K562 (cell line): ENCODE measurements around the gene EML1. TPM values are rescaled to one million over a fixed set of nuclear protein-coding genes. Genes with fewer than 3 reads are reported as not detected.

ENCODE experiments used
- ATAC-seq: fragments of 200-7000 bp; cut with Tn5 transposase; 3 replicates; pipeline ENCODE4 v1.9.1; 2020; ENCODE audit warnings: moderate library complexity
- BruUV-seq: library from RNA; stranded (reverse); fragments of 400-500 nt; replicated peaks from 2 replicates; lab custom pipeline; 2021; lab: Mats Ljungman, UMichigan
- CTCF ChIA-PET: fragments of 300-600 bp; formaldehyde crosslinking; extraction: SDS; loops from one replicate; lab custom pipeline; 2021; ENCODE audit warnings: low intra/inter-chr PET ratio; lab: Yijun Ruan, JAX
- POLR2A ChIA-PET: fragments of 300-600, 350-650 bp; sonication (Branson Sonifier 250); formaldehyde crosslinking; extraction: SDS; loops from one replicate; lab custom pipeline; 2021; ENCODE audit warnings: antibody characterized with exemption, inconsistent platforms; lab: Yijun Ruan, JAX
- DNase-seq, 4 experiments: peaks; one replicate each; pipeline versions ENCODE4 v3.0.0 to v3.0.0-alpha.2; 2011 to 2018; ENCODE audit warnings: low spot score in 3 of 4, mixed read lengths in 3 of 4; ENCODE audit errors: extremely low read depth in 1 of 4
- FAIRE-seq: peaks from 2 replicates; lab custom pipeline; 2011; peaks lifted over from hg19 to GRCh38; lab: Jason Lieb, UNC
- H2AFZ ChIP-seq: 2 replicates; pipeline ENCODE4 v1.6.0; 2011; ENCODE audit warnings: low read depth, low read length, control low read depth, inconsistent platforms
- H3K27ac ChIP-seq: fragments of 200-600 bp; 3 replicates; pipeline ENCODE4 v1.8.0; 2011; ENCODE audit warnings: low read depth, mild to moderate bottlenecking, control low read depth, inconsistent platforms, low read length, moderate library complexity, mixed read lengths; ENCODE audit errors: extremely low read depth
- H3K27me3 ChIP-seq, 2 experiments: fragments of 300-600 bp in 1 of 2; 2 replicates in 1 of 2; 3 replicates in 1 of 2; pipeline versions ENCODE4 v1.6.0 to v1.8.0; 2011; ENCODE audit warnings: inconsistent platforms in 2 of 2, low read length in 2 of 2, mild to moderate bottlenecking in 1 of 2, mixed read lengths in 1 of 2, moderate library complexity in 1 of 2; ENCODE audit not compliant: control insufficient read depth in 2 of 2, insufficient read depth in 2 of 2
- H3K36me3 ChIP-seq: fragments of 300-600 bp; 3 replicates; pipeline ENCODE4 v1.8.0; 2011; ENCODE audit warnings: mild to moderate bottlenecking, low read length, inconsistent platforms; ENCODE audit not compliant: control insufficient read depth, insufficient read depth
- H3K4me1 ChIP-seq, 2 experiments: fragments of 200-600 bp in 1 of 2; replicated peaks in 1 of 2; 2 replicates in 1 of 2; 3 replicates in 1 of 2; pipeline versions ENCODE4 v1.5.1 to v1.8.0; 2011; ENCODE audit warnings: inconsistent platforms in 2 of 2, low read length in 2 of 2, mild to moderate bottlenecking in 1 of 2, mixed read lengths in 1 of 2, moderate library complexity in 1 of 2; ENCODE audit not compliant: control insufficient read depth in 2 of 2, insufficient read depth in 2 of 2
- H3K4me2 ChIP-seq: 2 replicates; pipeline ENCODE4 v1.6.1; 2011; ENCODE audit warnings: low read length, control low read depth, inconsistent platforms, mixed read lengths; ENCODE audit not compliant: insufficient read depth
- H3K4me3 ChIP-seq: fragments of 200-600 bp; sonication (generic), shearing (Covaris generic); 2 replicates; pipeline ENCODE4 v1.5.1; 2016; ENCODE audit warnings: control low read depth, inconsistent platforms
- H3K79me2 ChIP-seq: fragments of 200-600 bp; 3 replicates; pipeline ENCODE4 v1.8.0; 2011; ENCODE audit warnings: low read length, inconsistent platforms; ENCODE audit not compliant: control insufficient read depth, insufficient read depth
- H3K9ac ChIP-seq, 2 experiments: 2 replicates each; pipeline versions ENCODE4 v1.6.0 to v1.6.1; 2011; ENCODE audit warnings: low read depth in 2 of 2, low read length in 2 of 2, control low read depth in 1 of 2, inconsistent platforms in 1 of 2, mild to moderate bottlenecking in 1 of 2, mixed read lengths in 1 of 2; ENCODE audit not compliant: insufficient read depth in 1 of 2
- H3K9me1 ChIP-seq: one replicate; pipeline ENCODE4 v1.6.0; 2011; ENCODE audit warnings: inconsistent platforms, mild to moderate bottlenecking, low read length, moderate library complexity; ENCODE audit not compliant: control insufficient read depth, insufficient read depth
- H3K9me3 ChIP-seq: replicated peaks from 2 replicates; pipeline ENCODE4 v1.5.1; 2011; ENCODE audit warnings: low read depth, low read length, inconsistent platforms; ENCODE audit not compliant: control insufficient read depth, insufficient read depth
- H4K20me1 ChIP-seq: replicated peaks from 2 replicates; pipeline ENCODE4 v1.6.1; 2011; ENCODE audit warnings: low read length, inconsistent platforms, mixed read lengths; ENCODE audit not compliant: control insufficient read depth, insufficient read depth
- BMI1 ChIP-seq: fragments of 150-350 bp; IDR thresholded peaks from 2 replicates; pipeline ENCODE4 v1.6.1; 2014; ENCODE audit warnings: low read length
- CBX5 ChIP-seq: IDR thresholded peaks from 2 replicates; pipeline ENCODE4 v1.6.1; 2014; ENCODE audit warnings: low read depth, borderline replicate concordance
- ETS2 ChIP-seq: IDR thresholded peaks from 2 replicates; pipeline ENCODE4 v1.6.1; 2016; ENCODE audit warnings: borderline replicate concordance, missing genetic modification characterization, mild to moderate bottlenecking, moderate library complexity, missing compliant biosample characterization; ENCODE audit not compliant: poor library complexity, severe bottlenecking
- GMEB1 ChIP-seq: fragments of 250-450 bp; sonication (Bioruptor Pico); IDR thresholded peaks from 2 replicates; pipeline ENCODE4 v1.4.0; 2020; ENCODE audit warnings: mild to moderate bottlenecking
- HMGN3 ChIP-seq: IDR thresholded peaks from 2 replicates; pipeline ENCODE4 v1.6.1; 2011; ENCODE audit warnings: borderline replicate concordance, low read depth, mild to moderate bottlenecking, mixed read lengths, low read length; ENCODE audit not compliant: insufficient read length; ENCODE audit errors: extremely low read depth
- NR3C1 ChIP-seq: sonication (generic); formaldehyde crosslinking; IDR thresholded peaks from 2 replicates; pipeline ENCODE4 v1.8.1; 2022; ENCODE audit warnings: missing genetic modification reagents
- POLR2AphosphoS2 ChIP-seq: IDR thresholded peaks from 2 replicates; pipeline ENCODE4 v1.6.1; 2012; ENCODE audit warnings: low read length, improper control_type of control experiment
- POLR3G ChIP-seq: IDR thresholded peaks from 2 replicates; pipeline ENCODE4 v1.6.1; 2011; ENCODE audit not compliant: insufficient read length, insufficient replicate concordance; ENCODE audit errors: extremely low read depth
- POU5F1 ChIP-seq: fragments of 150-350 bp; IDR thresholded peaks from 2 replicates; pipeline ENCODE4 v1.6.1; 2014; ENCODE audit warnings: borderline replicate concordance, low read length, low read depth, mild to moderate bottlenecking; ENCODE audit not compliant: partially characterized antibody
- SMAD3 ChIP-seq: fragments of 450-650 bp; formaldehyde crosslinking; conservative IDR thresholded peaks from 2 replicates; pipeline ENCODE4 v1.4.0; 2020; ENCODE audit warnings: mild to moderate bottlenecking
- SRSF1 ChIP-seq: fragments of 200-400 bp; formaldehyde crosslinking; IDR thresholded peaks from 2 replicates; pipeline ENCODE4 v1.6.1; 2017; ENCODE audit warnings: mild to moderate bottlenecking, low read depth, low read length, moderate library complexity
- STAT5B ChIP-seq: fragments of 250-450 bp; sonication (Bioruptor Pico); IDR thresholded peaks from 2 replicates; pipeline ENCODE4 v1.8.0; 2021; ENCODE audit warnings: mild to moderate bottlenecking, inconsistent platforms
- ZNF184 ChIP-seq: sonication (generic); formaldehyde crosslinking; IDR thresholded peaks from 2 replicates; pipeline ENCODE4 v1.5.0; 2020; ENCODE audit warnings: missing genetic modification reagents
- ZNF707 ChIP-seq: fragments of 250-450 bp; sonication (Bioruptor Pico); conservative IDR thresholded peaks from 2 replicates; pipeline ENCODE4 v1.8.0; 2022; ENCODE audit warnings: inconsistent platforms, mild to moderate bottlenecking, moderate library complexity
- in situ Hi-C: fragments of 300-500 bp; cut with MboI; formaldehyde crosslinking; loops from 4 replicates; pipeline ENCODE4 v1.15.0; 2018; ENCODE audit warnings: inconsistent platforms, mixed read lengths
- intact Hi-C: fragments of 100-400 bp; cut with micrococcal nuclease; formaldehyde crosslinking; loops from 2 replicates; pipeline ENCODE4 v1.14.2; 2022
- polyA plus RNA-seq, 8 experiments: library from polyadenylated mRNA; depleted of rRNA in 4 of 8; stranded (reverse) in 5 of 8; unstranded in 3 of 8; fragments of >200 nt; fragmentation: Nextera tagmentation in 2 of 8; fragmentation: Illumina TruSeq in 1 of 8; extraction: Ambion mirVana in 2 of 8; extraction: Trizol in 1 of 8; gene quantifications; 2 replicates each; pipeline versions ENCODE4 v1.2.1 to v1.2.3, GENCODE V29; 2011 to 2014; ENCODE audit warnings: inconsistent platforms in 1 of 8, missing spikeins in 1 of 8
- total RNA-seq, 7 experiments: library from RNA; depleted of rRNA in 6 of 7; stranded (reverse); fragments of >200 nt in 6 of 7; fragmentation: Illumina TruSeq in 2 of 7; extraction: Trizol in 2 of 7; gene quantifications; 2 replicates each; pipeline versions ENCODE4 v1.2.1 to v1.2.3, GENCODE V29; 2011 to 2021; ENCODE audit warnings: low replicate concordance in 1 of 7

EML1 gene
- total and polyA plus RNA-seq, 9 of the 15 experiments (the other 6 are each of a cell fraction or from before 2014, with no cell fraction given) = 0.01 to 0.35 (median 0.07) TPM; not detected in 2

GRCh38 chr14:99902925-99903324, 109.7 kb downstream of the EML1 start:
- TF ChIP-seq ETS2 (tag) = no peak
- TF ChIP-seq SMAD3 (CRISPR knock-in tag) = no peak
- TF ChIP-seq BMI1 = no peak
- no peak for TF ChIP-seq ZNF707 (CRISPR knock-in tag)
- no peak for TF ChIP-seq ZNF184 (CRISPR knock-in tag)
- no peak for TF ChIP-seq GMEB1 (CRISPR knock-in tag)
- TF ChIP-seq SRSF1 = no peak
- no peak for TF ChIP-seq HMGN3
- no peak for TF ChIP-seq POLR2AphosphoS2
- TF ChIP-seq STAT5B (CRISPR knock-in tag) = no peak
- TF ChIP-seq POU5F1 = no peak
- no peak for TF ChIP-seq NR3C1
- no peak for TF ChIP-seq CBX5
- no peak for TF ChIP-seq POLR3G
- TF ChIP-seq, all 486 proteins: peak for 0
- no TSS peak for BruUV-seq
- in situ Hi-C loops (no loop called here), intact Hi-C loops (no loop called here)
- H3K27ac ChIP-seq = no peak overlapping the region
- no peaks in the 10 kb centered on the region for H3K9me1 ChIP-seq
- H3K9me3 ChIP-seq = no peaks in the 10 kb centered on the region
- POLR2A ChIA-PET = no interaction called here
- DNase-seq (no peak), FAIRE-seq (no peak), ATAC-seq (no peak)
- no peak overlapping the region for H3K9ac ChIP-seq
- H4K20me1 ChIP-seq = no peaks in the 10 kb centered on the region
- no peaks in the 10 kb centered on the region; a peak in 1 of 5 replicates for H3K27me3 ChIP-seq
- CTCF ChIA-PET = no interaction called here
- H3K4me1 ChIP-seq = peaks cover 0 to 2% of the 10 kb centered on the region in 2 experiments; a peak in 1 of 5 replicates
- no peak overlapping the region for H3K4me2 ChIP-seq
- H3K36me3 ChIP-seq = no peaks in the 10 kb centered on the region
- H3K79me2 ChIP-seq = no peaks in the 10 kb centered on the region
- no peak overlapping the region for H2AFZ ChIP-seq
- H3K4me3 ChIP-seq = no peak overlapping the region
